ENCODE measurements around the gene SORBS1. TPM values are rescaled to one million over a fixed set of nuclear protein-coding genes. Genes with fewer than 3 reads are reported as not detected.

Gene SORBS1
- total RNA-seq, 2 experiments from 2014 or later: 0.24 to 0.47 TPM

DNA sequence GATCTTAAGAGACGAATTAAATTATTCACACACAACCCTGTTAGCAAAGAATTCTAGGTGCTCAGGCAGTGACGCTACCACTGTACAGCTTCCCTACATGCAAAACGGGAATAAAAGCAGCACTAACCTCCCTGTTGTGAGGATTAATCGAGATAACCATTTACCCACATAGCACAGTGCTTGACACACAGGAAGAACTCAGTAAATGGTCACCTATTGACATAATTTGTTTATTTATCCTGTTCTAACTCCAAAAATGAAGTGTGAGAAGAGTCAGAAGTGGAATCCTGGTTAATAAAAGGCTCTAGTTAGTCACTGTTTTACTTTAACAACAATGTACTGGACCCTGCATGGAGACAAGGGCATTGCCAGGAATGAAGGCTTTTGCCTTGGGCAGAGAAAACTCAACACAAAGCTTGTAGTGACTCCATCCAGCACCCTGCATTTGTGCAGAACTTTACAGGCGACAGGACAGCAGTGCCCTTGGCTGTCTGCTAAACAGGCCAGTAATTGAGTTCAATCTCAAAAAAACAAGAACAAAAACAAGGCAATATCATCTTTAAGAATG is 103.8 kb downstream of the SORBS1 start:
- Mint-ChIP-seq H3K27me3 (ENCODE audit: low read depth) (peaks cover 13% of the 10 kb centered on the region), H3K4me3 (no peak overlapping the region), H3K27ac (no peak overlapping the region)

GRCh38 chr10:95456516-95456915 is 104.7 kb downstream of the SORBS1 start:
- ChIA-PET CTCF (interaction anchor here (1.6 kb wide), 1 partner anchor 81 kb away, joined by 3 read pairs; no protein-coding TSS in a partner anchor), POLR2A (interaction anchor here (0.6 kb wide), 1 partner anchor 146 kb away, joined by 3 read pairs; no protein-coding TSS in a partner anchor)
- H3K4me3 Mint-ChIP-seq: no peak overlapping the region
- H3K36me3 Mint-ChIP-seq (ENCODE audit: low read depth): no peaks in the 10 kb centered on the region
- DNase-seq (no peak), ATAC-seq (no peak)
- H3K4me1 Mint-ChIP-seq (ENCODE audit: low read depth): no peaks in the 10 kb centered on the region
- no peak overlapping the region for H3K27ac Mint-ChIP-seq
- H3K9me3 Mint-ChIP-seq (ENCODE audit: insufficient read depth): no peaks in the 10 kb centered on the region
- peaks cover 13% of the 10 kb centered on the region for H3K27me3 Mint-ChIP-seq (ENCODE audit: low read depth)

More for the DNA sequence above, 103.8 kb downstream of the SORBS1 start:
- ATAC-seq (no peak), DNase-seq (no peak)
- no peaks in the 10 kb centered on the region for H3K4me1 Mint-ChIP-seq (ENCODE audit: low read depth)
- no peaks in the 10 kb centered on the region for H3K9me3 Mint-ChIP-seq (ENCODE audit: insufficient read depth)
- ChIA-PET POLR2A (no interaction called here), CTCF (no interaction called here)
- H3K36me3 Mint-ChIP-seq (ENCODE audit: low read depth): no peaks in the 10 kb centered on the region

GRCh38 chr10:95454940-95455339 is 106.2 kb downstream of the SORBS1 start:
- no peaks in the 10 kb centered on the region for H3K36me3 Mint-ChIP-seq (ENCODE audit: low read depth)
- no peaks in the 10 kb centered on the region for H3K4me1 Mint-ChIP-seq (ENCODE audit: low read depth)
- no peak overlapping the region for H3K4me3 Mint-ChIP-seq
- ChIA-PET CTCF (interaction anchor here (1.0 to 1.6 kb wide), 2 partner anchors 10 to 80 kb away, joined by 3 to 4 read pairs; no protein-coding TSS in a partner anchor), POLR2A (no interaction called here)
- ATAC-seq: no peak
- no peak for DNase-seq
- no peak overlapping the region for H3K27ac Mint-ChIP-seq
- no peaks in the 10 kb centered on the region for H3K9me3 Mint-ChIP-seq (ENCODE audit: insufficient read depth)
- H3K27me3 Mint-ChIP-seq (ENCODE audit: low read depth): peaks cover 15% of the 10 kb centered on the region

DNA sequence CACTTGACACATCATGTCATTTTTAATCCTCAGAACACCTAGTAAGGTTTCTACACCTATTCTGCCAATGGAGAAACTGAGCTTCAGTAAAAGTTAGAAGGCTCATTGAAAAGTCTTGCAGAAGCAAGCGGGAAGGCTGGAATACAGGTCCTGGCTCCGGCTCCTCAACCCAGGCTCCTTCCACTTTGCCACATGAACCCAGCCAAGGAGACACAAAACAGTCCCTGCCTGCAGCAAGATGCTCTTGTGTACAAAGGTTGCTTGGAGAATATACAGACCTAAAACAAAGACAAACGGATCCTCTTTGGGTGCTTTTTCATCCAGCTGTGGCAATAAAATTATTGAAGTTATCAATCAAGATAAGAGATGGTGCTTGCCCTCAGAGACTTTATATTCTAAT is 106.8 kb downstream of the SORBS1 start:
- no peaks in the 10 kb centered on the region for H3K4me1 Mint-ChIP-seq (ENCODE audit: low read depth)
- ATAC-seq: no peak
- ChIA-PET POLR2A (no interaction called here), CTCF (no interaction called here)
- no peak overlapping the region for H3K27ac Mint-ChIP-seq
- DNase-seq: no peak
- H3K4me3 Mint-ChIP-seq: no peak overlapping the region
- peaks cover 13% of the 10 kb centered on the region for H3K27me3 Mint-ChIP-seq (ENCODE audit: low read depth)
- no peaks in the 10 kb centered on the region for H3K36me3 Mint-ChIP-seq (ENCODE audit: low read depth)
- H3K9me3 Mint-ChIP-seq (ENCODE audit: insufficient read depth): no peaks in the 10 kb centered on the region

- ATAC-seq (no peak), DNase-seq (no peak)
- Mint-ChIP-seq H3K4me3 (no peak overlapping the region), H3K4me1 (ENCODE audit: low read depth) (no peaks in the 10 kb centered on the region), H3K27me3 (ENCODE audit: low read depth) (peaks cover 8% of the 10 kb centered on the region), H3K9me3 (ENCODE audit: insufficient read depth) (no peaks in the 10 kb centered on the region), H3K36me3 (ENCODE audit: low read depth) (no peaks in the 10 kb centered on the region), H3K27ac (no peak overlapping the region)
- ChIA-PET CTCF (interaction anchor here (0.8 kb wide), 1 partner anchor 21 kb away, joined by 3 read pairs; no protein-coding TSS in a partner anchor), POLR2A (no interaction called here)
Observed at GRCh38 chr10:95451568-95452524, 109.3 kb downstream of the SORBS1 start.

DNA sequence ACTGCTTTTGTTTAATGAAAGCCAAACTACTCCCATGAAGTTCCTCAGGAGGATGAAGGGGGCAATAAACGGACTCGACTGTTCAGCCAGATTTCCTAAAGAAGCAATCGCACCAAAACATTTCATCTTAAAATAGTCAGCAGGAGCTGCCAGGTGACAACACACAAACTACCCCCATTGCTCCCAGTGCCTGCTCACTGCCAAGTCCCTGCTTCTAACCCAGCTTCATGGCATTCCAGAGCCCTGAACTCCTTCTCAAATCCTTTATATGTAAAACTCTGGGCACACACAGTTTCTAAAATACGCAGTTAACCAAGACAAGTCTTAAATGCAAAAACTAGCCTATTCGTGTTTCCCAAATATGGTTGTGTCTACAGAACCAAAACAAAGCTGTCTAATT is 110.0 kb downstream of the SORBS1 start:
- Mint-ChIP-seq H3K27me3 (ENCODE audit: low read depth) (peaks cover 8% of the 10 kb centered on the region), H3K27ac (no peak overlapping the region), H3K36me3 (ENCODE audit: low read depth) (no peaks in the 10 kb centered on the region), H3K9me3 (ENCODE audit: insufficient read depth) (no peaks in the 10 kb centered on the region), H3K4me3 (no peak overlapping the region), H3K4me1 (ENCODE audit: low read depth) (no peaks in the 10 kb centered on the region)
- ATAC-seq: no peak
- ChIA-PET POLR2A (no interaction called here), CTCF (no interaction called here)
- DNase-seq: no peak

GRCh38 chr10:95450188-95450587 is 111.0 kb downstream of the SORBS1 start:
- Mint-ChIP-seq H3K27me3 (ENCODE audit: low read depth) (peaks cover 11% of the 10 kb centered on the region), H3K4me3 (no peak overlapping the region), H3K4me1 (ENCODE audit: low read depth) (no peaks in the 10 kb centered on the region), H3K27ac (no peak overlapping the region), H3K36me3 (ENCODE audit: low read depth) (no peaks in the 10 kb centered on the region), H3K9me3 (ENCODE audit: insufficient read depth) (no peaks in the 10 kb centered on the region)
- DNase-seq (no peak), ATAC-seq (no peak)
- CTCF ChIA-PET: no interaction called here
- POLR2A ChIA-PET: no interaction called here

DNA sequence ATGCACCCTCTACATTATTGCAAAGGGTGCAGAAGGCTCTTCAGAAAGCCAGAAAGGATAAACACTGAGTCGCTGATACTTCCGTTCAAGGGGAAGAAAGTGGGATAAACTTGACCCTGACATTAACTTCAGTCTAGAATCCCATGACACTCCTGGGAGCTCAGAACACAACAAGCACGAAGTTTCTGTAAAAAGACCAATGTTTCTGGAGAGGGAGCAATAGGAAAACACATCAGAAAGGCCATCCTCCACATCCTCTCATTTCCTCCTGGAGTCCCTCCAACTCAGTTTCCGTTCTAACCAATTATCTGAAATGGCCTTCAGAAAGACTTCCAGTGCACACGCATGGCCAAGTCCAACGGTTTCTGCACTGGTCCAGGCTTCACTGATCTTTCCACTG is 113.5 kb downstream of the SORBS1 start:
- ChIA-PET CTCF (interaction anchor here (5.1 to 10.7 kb wide), 2 partner anchors 17 to 73 kb away, joined by 42 to 88 read pairs; no protein-coding TSS in a partner anchor), POLR2A (no interaction called here)
- Mint-ChIP-seq H3K4me1 (ENCODE audit: low read depth) (no peaks in the 10 kb centered on the region), H3K36me3 (ENCODE audit: low read depth) (no peaks in the 10 kb centered on the region), H3K9me3 (ENCODE audit: insufficient read depth) (no peaks in the 10 kb centered on the region), H3K27ac (no peak overlapping the region), H3K4me3 (no peak overlapping the region), H3K27me3 (ENCODE audit: low read depth) (peaks cover 27% of the 10 kb centered on the region)
- DNase-seq (no peak), ATAC-seq (no peak)

GRCh38 chr10:95445837-95446486 is 115.2 kb downstream of the SORBS1 start:
- no peaks in the 10 kb centered on the region for H3K36me3 Mint-ChIP-seq (ENCODE audit: low read depth)
- peak; percentile 70 for ATAC-seq
- H3K27ac Mint-ChIP-seq: no peak overlapping the region
- POLR2A ChIA-PET: interaction anchor here (0.8 kb wide), 1 partner anchor 1396 kb away, joined by 3 read pairs; no protein-coding TSS in a partner anchor
- peak; percentile 49 for DNase-seq
- peaks cover 7% of the 10 kb centered on the region for H3K4me1 Mint-ChIP-seq (ENCODE audit: low read depth)
- H3K4me3 Mint-ChIP-seq: no peak overlapping the region
- CTCF ChIA-PET: interaction anchor here (0.7 to 10.7 kb wide), 14 partner anchors 8 to 158 kb away, joined by 3 to 88 read pairs (median 4); no protein-coding TSS in a partner anchor
- H3K27me3 Mint-ChIP-seq (ENCODE audit: low read depth): peaks cover 33% of the 10 kb centered on the region
- no peaks in the 10 kb centered on the region for H3K9me3 Mint-ChIP-seq (ENCODE audit: insufficient read depth)

DNA sequence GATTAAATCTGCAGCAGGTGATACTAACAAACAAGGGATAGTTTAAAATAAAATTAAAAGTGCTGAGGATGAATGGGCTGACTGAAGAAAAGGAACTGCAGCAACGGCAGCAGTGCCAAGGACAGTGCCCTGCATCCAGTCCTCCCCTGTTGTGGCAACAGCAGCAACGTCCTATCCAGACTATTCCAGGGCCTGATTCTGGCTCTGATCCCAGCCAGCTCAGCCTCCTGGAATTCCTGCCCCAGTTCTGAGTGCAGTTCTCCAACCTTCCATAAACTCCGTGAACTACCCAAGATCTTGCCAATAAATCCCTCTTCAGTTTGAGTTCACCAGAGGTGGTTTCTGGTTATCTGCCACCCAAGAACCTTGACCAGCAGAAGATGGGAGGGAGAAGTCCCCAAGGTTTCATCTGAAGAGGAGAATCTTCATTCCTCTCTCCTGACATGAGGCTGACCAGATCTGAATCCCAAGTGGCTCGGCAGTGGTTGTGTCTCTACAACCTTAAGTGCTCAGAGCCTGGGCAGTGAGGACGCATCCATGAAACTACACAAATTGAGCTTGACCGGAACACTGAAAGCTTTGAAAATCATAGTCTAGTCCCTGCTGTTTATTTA is 115.8 kb downstream of the SORBS1 start:
- DNase-seq (no peak), ATAC-seq (no peak)
- Mint-ChIP-seq H3K4me1 (ENCODE audit: low read depth) (peaks cover 13% of the 10 kb centered on the region), H3K9me3 (ENCODE audit: insufficient read depth) (no peaks in the 10 kb centered on the region), H3K36me3 (ENCODE audit: low read depth) (no peaks in the 10 kb centered on the region), H3K4me3 (no peak overlapping the region), H3K27me3 (ENCODE audit: low read depth) (peaks cover 37% of the 10 kb centered on the region), H3K27ac (no peak overlapping the region)
- ChIA-PET POLR2A (no interaction called here), CTCF (interaction anchor here (0.9 to 10.7 kb wide), 9 partner anchors 10 to 153 kb away, joined by 3 to 88 read pairs (median 4); no protein-coding TSS in a partner anchor)

DNA sequence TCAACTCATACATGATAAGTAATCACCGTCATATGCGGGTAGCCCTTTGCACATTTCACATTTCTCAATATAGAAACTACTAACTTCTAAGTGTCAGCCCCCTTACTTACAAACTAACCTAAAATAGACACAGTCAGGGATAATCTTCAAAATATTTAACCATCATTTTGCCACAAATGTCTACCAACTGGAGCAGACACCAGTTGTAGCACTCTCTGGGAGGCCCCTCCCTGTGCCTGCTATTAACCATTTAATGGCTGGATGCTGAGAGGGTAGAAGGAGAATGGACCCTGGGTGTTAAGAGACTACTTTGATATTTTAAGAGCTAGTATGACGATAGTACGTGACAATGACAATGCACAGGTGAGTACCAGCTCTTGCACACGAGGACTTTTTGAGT is 116.4 kb downstream of the SORBS1 start:
- H3K27me3 Mint-ChIP-seq (ENCODE audit: low read depth): peaks cover 41% of the 10 kb centered on the region
- no peak overlapping the region for H3K27ac Mint-ChIP-seq
- no peaks in the 10 kb centered on the region for H3K9me3 Mint-ChIP-seq (ENCODE audit: insufficient read depth)
- H3K36me3 Mint-ChIP-seq (ENCODE audit: low read depth): no peaks in the 10 kb centered on the region
- no peak overlapping the region for H3K4me3 Mint-ChIP-seq
- no peak for DNase-seq
- ATAC-seq: no peak
- CTCF ChIA-PET: interaction anchor here (1.2 to 10.7 kb wide), 6 partner anchors 10 to 71 kb away, joined by 3 to 88 read pairs (median 4); no protein-coding TSS in a partner anchor
- POLR2A ChIA-PET: no interaction called here
- H3K4me1 Mint-ChIP-seq (ENCODE audit: low read depth): peaks cover 13% of the 10 kb centered on the region
